Myocyte (in vitro differentiated cells): Measurements from ENCODE around the gene CAT. TPM values are rescaled to one million over a fixed set of nuclear protein-coding genes. Genes with fewer than 3 reads are reported as not detected.

ENCODE experiments used
- DNase-seq: peaks from one replicate; pipeline ENCODE4 v3.0.0-alpha.2; 2012; ENCODE audit warnings: low read depth
- polyA plus RNA-seq: library from polyadenylated mRNA; unstranded; fragments of >200 nt; gene quantifications from one replicate; pipeline ENCODE4 v1.2.1, GENCODE V29; 2012; ENCODE audit warnings: missing spikeins
- total RNA-seq: library from RNA; depleted of rRNA; stranded (reverse); fragments of >200 nt; gene quantifications from 2 replicates; pipeline ENCODE4 v1.2.3, GENCODE V29; 2014

CAT gene
- 80.7 and 145 TPM in 2 replicates for total RNA-seq
- polyA plus RNA-seq = 30.8 TPM

DNA sequence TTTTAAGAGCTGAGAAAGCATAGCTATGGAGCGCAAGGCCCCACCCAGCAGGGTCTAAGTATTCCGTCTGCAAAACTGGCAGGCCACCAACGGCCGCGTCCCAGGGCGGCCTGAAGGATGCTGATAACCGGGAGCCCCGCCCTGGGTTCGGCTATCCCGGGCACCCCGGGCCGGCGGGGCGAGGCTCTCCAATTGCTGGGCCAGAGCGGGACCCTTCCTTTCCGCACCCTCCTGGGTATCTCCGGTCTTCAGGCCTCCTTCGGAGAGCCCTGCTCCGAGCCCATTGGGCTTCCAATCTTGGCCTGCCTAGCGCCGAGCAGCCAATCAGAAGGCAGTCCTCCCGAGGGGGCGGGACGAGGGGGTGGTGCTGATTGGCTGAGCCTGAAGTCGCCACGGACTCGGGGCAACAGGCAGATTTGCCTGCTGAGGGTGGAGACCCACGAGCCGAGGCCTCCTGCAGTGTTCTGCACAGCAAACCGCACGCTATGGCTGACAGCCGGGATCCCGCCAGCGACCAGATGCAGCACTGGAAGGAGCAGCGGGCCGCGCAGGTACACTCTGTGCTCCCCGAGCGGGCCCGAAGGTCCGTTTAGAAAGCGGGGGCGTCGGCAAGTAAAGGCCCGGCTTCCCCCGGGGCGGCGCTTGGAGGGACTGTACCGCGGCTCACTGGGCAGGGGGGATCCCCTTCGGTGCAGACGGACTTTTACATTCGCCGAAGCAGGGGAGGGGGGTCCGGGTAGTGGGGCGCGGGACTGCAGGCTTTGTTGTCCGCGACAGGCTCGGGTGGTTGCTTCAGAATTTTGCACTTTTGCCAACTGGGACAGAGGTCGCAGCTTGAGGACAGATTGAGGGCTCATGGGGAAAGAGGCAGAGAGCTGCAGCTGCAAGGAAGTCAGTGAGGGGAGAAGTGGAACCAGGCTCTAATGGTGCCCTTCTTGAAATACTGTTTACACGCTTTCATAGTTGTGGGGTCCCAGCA, at the start of gene CAT:
CAT (plus strand) TSS at position 406 of the 979 bp plus-strand sequence; CDS start at position 486, 80 bp downstream.
- peak; percentile 99 for DNase-seq

DNA sequence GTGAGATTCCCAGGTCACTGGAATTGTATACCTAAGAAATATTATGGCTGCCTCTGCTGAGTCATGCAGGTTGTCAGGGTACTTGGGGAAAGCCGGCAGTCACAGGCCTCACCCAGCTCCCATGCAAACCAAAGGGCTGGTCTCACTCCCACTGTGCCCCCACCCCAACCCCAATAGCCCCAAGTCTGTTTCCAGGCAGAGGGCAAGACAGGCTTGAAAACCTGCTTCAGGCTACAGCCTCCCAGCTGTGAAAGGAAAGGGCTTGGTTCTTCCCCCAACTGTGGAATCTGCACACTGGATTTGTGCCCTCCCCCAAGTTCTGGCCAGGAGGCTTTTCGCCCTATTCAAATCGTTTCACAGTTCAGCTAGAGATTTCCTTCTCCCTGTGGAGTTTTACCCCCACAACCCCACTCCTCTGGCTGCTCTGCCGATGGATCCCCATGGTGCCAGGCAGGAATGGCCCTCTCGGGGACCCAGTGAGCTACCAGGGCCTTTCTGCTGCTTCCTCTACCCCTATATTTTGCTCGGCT, 43.9 kb upstream of the CAT start:
- no peak for DNase-seq

DNA sequence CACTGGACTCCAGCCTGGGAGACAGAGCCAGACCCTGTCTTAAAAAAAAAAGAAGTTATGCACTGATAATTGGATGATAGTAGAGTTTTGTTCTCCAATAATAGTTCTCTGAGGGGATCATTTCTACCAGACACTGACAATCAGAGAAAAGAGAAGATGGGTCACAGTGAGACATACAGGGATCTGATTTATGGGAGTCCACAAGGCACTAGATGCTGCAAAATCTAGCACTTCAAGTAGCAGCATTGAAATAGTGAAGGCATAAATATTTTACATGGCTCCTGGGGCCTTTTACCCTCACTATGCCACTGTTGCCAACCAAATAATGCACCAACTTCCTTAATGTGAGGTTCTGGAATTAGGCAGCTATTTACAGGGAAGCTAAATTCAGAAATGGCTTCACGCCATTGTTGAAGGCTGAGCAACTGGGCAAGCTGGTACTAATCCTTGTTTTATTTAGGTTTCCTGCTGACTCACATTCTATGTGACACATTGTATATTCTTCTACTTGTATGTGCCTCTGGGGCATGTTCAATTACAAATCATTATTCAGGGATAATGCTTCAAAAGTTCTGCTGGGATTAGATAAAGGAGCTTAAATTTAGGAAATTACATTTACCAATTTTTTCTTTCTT, 42.7 kb upstream of the CAT start:
- DNase-seq = peak; percentile 54

DNA sequence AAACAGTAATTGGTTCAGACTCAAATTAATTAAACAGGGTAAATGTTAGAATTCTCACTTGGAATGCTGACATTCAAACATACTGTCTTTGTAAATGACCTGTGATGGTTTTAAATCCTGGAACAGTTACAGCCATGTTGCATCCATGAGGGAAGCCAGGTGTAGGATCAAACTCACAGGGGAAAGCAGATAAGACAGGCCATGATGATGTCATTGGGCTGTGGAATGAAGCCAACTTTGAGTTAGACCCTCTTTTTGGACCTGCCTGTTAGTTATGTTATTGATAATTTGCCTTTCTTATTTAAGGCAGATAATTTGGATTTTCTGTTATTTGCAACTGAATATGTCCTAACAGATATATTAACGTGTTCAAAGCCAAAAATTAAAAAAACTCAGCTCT, 41.6 kb upstream of the CAT start:
- no peak for DNase-seq

DNA sequence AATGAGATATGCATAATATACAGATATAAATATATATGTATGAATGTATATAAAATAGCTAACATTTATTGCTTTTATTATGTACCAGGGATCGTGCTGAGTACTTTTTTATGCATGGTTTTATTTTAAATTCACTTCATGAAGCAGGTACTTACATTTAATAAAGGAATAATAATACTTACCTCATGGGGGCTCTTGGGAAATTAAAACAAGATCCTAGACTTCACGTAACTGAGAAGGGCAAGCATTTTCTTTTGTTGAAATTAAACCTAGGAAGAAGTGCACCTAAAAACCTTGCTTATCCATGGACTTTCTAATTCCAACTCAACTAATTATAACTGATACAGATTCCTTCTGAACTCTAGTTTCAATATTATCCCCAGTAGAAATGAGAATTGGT, 40.9 kb upstream of the CAT start:
- no peak for DNase-seq

DNA sequence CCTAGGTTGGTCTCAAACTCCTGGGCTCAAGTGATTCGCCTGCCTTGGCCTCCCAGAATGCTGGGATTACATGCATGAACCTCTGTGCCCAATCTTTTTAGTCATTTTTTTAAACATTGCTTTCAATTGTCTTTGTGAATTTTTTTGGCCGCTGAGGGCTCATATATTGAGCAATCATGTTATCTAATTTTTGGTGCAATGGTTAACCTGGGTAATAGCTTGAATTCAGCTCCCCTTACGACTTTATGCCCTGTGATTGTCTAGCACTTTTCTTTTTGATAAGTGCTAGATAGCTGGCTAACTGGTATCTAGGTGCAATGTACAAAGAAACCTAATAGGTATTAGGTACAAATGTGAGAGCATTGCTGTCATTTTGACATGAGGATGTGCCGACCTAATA, 35.3 kb upstream of the CAT start:
- no peak for DNase-seq

DNA sequence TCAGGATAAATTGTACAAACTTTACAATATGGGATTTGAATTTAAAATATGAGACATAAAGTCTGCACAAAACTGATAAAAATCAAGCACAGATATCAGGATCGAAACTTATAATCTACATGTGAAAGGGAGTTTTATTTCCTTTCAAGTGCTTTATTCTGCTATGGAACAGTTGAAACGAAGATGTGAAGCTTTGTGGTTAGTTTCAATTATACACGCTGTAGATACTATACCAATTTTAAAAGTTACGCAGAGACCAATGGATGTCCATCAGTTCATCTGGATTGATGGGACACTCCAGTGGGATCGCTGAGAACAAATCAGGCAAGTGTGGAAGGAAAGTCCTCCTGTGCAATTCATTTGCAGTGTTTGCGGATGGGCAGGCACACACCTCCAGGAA, 34.5 kb upstream of the CAT start:
- no peak for DNase-seq

DNA sequence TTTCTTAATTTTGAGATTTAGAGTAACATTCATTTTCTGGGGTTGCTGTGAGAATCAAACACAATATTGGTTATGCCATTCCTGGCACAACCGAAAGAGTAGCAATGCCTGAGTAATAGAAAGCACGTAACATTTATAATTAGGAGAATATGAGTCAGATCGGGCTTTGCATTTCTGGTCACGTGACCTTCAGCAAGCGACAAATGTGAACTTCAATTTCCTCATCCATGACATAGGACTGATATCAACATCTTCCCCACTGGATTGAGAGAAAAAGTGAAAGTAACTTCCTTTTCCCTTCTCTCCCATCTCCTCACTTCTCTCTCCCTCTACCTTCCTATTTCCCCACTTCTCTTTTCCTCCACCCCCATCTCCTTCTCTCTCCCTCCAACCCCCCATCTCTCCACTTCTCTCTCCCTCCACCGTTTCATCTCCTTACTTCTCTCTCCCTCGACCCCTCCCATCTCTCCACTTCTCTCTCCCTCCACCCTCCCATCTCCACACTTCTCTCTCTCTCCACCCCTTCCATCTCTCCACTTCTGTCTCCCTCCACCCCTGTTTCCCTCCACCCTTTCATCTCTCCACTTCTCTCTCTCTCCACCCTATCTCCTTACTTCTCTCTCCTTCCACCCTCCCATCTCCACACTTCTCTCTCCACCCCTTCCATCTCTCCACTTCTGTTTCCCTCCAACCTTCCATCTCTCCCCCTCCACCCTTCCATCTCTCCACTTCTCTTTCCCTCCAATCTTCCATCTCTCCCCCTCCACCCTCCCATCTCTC, 33.5 kb upstream of the CAT start:
- peak; percentile 57 for DNase-seq

DNA sequence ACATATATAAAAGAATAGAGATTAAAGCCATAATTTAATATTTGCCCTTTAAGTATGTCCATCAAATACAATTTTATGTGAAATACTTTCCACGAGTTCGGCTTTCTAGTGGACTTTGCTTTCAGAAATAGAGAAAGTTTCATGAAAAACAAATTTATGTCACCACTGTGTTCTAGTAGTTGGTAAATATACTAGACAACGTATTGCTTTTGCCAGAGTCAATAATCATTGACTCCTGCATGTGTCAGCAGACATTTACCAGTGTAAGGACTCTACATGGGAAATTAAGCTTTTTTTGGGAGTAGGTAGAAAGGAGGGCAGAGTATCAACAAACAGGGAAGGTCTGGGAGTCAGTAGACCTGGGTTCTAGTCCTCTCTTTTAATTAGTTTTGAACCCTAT, 32.3 kb upstream of the CAT start:
- DNase-seq = no peak

DNA sequence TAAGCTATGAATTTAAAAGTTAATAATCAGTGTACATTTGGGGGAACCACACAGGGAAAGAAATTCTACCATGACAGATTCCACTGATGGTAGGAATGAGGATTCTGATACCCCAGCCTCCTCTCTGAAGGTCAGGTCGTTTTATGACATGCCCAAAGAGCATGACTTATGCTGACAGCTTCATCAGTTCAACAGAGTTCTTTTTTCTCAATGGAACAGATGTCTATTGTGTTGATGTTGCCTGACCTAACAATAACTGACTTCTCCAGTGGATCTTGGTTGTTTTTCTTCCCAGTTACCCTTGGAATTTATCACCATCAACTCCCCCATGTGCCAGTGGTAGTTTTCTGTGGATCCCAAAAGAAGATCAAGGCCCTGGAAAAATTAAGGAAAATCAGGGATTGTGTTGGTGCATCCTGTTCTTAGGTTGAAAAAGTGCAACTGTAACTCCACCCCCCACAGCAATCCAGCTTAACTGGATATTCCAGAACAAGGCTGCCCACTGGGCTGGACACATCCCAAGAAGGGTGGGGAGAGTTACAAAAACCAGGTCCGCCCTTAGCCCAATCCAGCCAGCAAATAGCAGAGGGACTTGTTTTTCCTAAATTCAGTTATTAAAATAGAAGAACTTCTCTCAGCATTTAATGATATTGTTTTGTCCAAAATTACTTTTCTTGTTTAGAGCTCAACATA, 31.5 kb upstream of the CAT start:
- DNase-seq = no peak

DNA sequence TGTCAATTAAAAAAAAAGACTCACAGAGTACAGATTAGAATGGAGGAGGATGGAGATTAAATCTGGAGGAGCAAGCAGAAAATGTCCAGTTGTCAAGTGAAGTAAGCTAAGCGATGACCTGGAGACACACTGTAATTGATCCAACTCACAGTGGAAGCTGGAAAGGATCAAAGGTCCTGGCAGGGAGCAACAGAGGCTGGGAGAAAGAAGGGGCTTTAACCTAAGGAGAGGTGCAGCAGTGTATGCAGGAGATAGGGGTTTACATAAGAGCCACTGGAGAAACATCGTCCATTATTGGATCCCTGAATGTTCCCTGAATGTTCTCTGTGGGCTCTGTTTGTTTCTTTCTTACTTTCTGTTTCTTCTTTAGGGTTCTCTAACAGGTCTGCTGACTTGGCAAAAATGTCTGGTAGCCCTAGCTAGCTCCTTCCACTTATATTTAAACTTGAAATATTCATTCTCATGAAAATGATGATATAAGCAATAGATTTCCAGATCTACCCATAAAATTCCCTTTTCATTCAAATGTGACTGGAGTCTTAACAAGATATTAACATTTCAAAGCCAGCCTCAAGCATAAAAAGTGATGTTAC, 30.1 kb upstream of the CAT start:
- no peak for DNase-seq

DNA sequence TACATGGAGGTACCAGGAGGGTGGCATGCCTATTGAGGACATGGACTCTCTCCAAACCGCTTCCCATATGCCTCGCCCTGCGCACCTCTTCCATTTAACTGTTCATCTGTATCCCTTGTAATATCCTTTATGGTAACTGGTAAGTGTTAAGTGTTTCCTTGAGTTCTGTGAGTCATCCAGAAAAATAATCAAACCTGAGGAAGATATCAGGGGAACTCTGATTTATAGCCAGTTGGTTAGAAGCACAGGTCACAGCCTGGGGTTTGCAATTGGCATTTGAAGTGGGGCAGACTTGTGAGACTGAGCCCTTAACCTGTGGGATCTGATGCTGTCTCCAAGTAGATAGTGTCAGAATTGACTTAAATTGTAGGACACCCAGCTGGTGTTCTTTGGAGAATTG, 27.6 kb upstream of the CAT start:
- no peak for DNase-seq

DNA sequence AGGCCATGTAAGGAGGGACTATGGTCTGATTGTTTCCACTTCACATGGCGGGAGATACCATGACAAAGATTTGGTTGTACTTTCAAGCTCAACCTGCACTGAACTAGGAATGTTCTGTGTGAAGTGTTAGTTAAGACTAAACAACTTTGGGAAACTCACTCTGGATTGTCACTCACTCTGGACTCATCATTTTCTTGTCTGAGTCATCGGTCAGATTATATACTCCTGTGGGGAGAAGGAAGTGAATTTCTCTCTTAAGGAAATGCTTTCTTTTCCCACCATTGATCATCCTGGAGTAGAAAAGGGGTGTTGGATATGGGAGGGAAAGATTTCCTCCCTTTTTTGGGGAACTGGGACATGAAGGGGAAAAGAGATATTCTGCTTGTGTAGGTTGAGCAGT, 26.9 kb upstream of the CAT start:
- DNase-seq = no peak

DNA sequence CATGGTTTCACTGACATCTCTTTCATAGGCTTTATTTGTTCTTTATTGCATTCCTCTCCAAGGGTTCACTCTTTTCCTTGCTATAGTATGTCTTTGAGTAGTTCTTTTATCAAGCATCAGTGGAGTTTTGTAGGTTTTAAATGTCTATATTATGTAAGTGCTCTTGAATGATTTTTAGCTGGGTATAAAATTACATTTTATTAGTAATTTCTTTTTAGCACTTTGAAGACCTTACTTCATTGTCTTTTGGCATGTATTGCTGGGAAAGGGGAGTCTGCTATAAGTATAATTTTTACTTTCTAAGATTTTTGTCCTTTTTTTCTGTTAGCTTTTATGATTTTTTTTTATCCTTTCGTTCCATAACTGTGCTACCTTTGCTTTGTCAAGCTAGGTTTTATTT, 25.5 kb upstream of the CAT start:
- DNase-seq = no peak

DNA sequence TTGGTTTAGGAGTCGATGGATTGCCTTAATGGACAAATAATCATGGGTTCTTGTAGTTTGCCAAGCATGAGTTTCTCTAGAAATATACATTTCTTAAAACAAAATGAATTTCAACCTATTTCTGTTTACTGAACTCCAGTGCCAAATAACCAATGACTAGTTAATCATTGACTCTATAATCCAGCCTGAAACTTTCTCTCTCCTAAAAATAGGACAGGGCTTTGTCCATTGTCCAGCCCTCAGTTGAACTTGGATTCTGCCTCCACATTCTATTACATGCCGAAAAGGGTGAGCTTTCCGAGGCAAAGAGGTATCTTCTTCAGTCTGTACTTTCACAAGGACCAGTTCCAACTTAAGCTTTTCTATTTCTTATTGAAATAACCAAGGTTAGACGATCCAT, 23.2 kb upstream of the CAT start:
- DNase-seq = no peak

DNA sequence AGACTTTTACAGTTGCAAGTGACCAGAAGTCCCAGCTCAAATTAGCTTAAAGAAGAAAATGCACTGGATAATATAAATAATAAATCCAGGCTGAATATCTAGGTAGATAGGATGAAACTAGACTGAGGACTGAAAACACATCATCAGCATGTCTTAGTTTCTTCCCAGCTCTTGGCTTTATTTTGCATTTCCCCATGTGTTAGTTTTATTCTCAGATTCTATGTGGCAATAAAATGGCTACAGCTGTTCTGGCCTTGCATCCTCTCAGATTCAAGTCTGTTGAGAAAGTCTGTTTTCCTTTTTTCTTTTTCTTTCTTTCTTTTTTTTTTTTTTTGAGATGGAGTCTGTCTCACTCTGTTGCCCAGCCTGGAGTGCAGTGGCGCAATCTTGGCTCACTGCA, 22.6 kb upstream of the CAT start:
- no peak for DNase-seq

DNA sequence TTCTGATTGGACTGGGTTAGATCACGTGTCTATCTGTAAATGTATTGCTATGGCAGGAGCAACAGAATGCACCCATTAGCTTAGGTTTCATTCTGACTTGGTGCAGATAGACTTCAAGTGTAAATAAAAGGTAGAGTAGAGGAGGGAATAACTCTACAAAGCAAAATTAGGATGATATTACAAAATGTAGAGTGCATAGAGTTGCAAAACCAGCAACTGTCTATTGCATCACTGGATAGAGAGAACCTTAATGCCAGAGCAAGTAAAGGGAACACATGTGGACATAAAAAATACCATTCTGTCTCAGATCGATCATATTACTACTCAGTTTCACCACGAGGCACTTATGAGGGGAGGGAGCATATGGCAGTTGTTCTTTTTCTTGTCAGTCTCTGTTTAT, 22.0 kb upstream of the CAT start:
- no peak for DNase-seq

DNA sequence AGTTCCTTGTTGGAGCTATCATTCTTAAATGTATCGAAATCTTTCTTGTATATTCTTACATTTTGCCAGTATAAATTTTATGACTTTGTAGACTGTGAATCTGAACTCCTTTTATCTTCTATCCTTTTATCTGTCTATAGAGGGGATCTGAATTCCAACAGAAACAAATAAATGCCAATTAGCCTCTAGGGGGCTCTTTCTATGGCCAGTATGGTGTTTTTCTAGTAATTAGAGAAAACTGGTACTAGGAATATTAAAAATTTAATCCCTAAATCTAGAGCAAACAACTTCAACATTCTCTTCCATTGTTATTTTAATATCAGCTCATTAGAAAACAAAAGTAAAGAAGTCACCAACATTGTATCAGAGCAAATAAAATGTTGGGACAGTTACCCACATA, 21.5 kb upstream of the CAT start:
- DNase-seq = no peak

DNA sequence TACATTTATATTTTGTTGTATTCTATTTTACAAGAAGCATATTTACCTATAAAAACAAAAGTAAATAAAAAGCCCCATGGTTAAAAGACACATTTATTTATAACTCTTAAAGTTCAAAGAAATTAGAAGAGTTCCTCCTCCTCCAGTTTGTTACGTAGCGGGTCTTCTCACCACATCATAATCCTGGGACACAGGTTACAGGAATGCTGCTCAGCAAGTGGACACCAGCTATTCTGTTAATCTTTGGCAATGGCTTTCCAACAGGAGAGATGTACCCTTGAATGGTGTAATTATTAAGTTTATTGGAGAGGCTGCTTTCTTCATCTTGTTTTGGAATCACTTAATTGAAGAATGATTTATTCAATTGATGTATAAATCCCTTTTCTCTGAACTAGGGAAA, 19.6 kb upstream of the CAT start:
- DNase-seq = no peak

DNA sequence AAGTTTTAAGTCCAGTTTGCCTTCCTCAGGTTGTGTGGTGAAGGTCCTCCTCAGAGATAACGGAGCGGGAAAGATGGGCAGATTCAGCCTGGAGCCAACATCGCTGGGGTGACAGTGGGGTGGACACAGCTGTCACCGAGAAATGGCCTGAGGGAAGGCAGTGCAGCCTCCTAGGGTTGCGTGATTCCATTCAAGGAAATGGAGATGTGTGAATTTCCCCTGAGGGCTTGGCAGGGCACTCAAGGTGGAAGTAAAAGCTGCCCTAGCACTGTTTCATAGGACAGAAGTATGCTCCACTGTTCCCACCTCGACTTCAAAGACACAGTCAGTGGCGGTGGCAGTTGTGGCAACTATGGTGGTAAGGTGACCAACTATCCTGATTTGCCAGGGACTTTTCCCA, 15.4 kb upstream of the CAT start:
- DNase-seq = no peak

DNA sequence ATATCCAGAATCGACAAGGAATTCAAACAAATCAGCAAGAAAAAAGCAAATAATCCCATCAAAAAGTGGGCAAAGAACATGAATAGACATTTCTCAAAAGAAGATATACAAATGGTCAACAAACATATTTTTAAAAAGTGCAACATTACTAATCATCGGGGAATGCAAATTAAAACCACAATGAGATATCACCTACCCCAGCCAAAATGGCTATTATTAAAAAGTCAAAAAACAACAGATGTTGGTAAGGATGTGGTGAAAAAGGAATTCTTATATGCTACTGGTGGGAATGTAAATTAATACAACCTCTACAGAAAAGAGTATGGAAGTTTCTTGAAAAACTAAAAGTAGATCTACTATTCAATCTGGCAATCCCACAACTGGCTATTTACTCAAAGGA, 13.9 kb upstream of the CAT start:
- peak; percentile 59 for DNase-seq
